ENCODE data around the gene KRTAP5-5.
A peak's percentile ranks its signal among the peaks of the same experiment; 100 is the strongest.
"Not testable (repeated sequence)": the region's sequence is repeated elsewhere in the genome, so short reads cannot be mapped to it uniquely, and the experiment has no call there.

KRTAP5-5 gene

DNA sequence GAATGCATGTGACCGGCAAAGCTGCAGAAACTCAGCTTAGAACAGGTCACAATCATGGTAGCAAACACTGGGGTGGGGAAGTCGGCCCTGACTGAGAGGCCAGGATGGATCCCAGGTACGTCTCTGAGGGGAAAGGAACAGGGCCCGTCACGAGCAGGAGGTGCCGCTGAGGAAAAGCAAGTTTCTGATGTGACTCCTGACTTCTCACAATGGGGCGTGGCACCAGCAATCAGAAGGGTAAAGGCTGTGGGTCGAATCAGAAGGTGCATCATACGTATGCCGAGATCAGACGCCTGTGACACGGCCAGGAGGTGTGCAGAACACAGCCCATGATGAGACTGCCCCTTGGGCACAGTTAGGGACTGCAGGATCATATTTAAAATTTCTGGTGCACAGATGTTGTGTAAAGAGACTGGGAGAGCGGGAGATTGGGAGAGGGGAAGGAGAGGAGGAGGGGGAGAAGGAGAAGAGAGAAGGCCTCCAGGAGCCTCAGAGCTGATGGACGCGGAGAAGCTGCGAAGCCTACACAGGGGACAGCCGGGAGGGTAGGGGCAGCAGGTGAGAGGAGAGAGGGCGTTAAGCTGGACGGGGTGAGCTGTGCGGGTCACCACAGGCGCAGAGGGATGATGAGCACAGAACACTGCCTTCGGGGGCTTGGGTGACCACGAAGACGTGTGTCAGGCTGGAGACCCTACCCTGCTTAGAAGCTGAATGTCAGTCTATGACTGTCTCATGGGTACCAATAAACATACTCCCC lies 30.7 kb downstream of the KRTAP5-5 start:
- no peak for DNase-seq

- not testable (repeated sequence) for DNase-seq
Measured at GRCh38 chr11:1661454-1662269, 32.1 kb downstream of the KRTAP5-5 start.

DNA sequence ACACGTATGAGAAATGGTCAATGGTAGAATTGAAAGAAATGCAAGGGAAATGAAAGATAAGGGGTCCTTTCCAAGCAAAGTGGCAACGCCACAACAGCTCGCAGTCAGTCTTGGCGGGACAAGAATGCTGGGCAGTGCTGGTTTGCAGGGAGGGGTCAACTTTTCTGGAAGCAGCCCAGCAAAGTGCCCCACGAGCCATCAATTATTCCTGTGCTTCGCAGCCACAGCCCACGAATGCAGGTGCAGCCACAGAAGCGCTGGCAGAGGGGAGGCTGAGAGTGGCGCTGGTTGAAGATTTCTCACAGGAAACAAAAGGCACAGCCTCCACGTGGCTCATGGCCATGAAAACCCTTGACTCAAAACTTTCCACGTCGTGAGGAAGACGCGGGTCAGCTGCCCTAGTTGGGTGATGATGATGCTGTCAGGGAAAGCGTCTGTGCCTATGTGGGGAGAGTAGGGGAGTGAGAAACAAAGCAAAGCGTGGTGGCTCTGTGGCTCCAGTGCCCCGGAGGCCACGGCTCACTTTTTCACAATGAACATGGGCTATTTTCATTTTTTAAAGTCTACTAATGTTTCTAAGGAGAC lies 33.2 kb downstream of the KRTAP5-5 start:
- not testable (repeated sequence) for DNase-seq

GRCh38 chr11:1665313-1665712 lies 35.7 kb downstream of the KRTAP5-5 start:
- DNase-seq, result no peak

DNA sequence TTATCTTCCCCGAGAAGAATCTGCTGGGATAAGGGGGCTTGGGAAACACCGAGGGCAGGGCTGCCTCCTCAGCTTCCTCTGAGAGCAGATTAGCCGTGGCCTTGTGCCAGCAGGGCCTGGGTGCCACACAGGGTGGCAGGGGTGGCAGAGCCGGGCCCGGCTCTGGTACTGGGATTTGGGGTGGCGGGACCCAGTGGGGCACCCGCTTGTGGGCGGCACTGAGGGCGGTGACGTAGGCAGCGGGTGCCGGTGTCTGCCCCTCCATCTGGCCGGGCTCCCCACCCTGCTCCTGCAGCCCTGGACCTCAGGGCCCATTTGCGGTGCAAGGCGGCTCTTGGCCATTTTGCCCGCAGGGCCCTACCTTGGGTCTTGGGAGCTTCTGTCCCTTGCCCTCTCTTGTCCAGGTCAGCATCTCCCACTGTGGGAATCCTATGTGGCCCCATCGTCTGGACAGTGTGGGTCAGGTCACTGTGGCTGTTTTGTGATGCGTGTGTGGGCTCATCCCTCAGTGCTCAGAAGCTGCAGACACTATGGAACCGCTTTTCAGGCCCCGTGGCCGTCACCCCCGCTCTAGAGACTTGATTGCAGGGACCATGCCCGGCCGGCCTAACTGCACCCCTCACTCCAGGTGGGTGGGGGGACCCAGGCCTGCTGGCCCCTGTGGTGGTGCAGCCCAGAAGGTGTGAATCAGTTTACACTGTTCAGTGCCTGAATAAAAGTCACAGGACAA lies 37.7 kb downstream of the KRTAP5-5 start:
- DNase-seq, result no peak

DNA sequence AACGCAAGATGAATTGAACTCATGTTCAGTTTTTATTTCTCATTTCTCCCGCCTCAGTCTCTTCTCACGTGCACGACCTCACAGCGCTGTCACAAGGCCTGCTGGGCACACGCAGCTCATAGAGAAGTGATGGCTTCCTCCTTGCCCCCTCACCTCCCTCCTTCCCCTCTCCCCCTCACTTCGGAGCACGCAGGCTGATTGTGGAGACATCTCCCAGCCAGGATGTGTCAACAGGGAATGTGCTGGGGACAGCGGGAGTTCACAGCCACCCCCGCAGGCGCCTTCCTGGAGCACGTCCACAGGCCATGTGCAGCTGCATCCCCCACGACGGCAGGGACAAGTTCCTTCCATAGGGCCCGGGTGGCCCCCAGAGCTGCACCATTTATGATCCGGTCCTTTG lies 38.3 kb downstream of the KRTAP5-5 start:
- DNase-seq, result peak; percentile 49

DNA sequence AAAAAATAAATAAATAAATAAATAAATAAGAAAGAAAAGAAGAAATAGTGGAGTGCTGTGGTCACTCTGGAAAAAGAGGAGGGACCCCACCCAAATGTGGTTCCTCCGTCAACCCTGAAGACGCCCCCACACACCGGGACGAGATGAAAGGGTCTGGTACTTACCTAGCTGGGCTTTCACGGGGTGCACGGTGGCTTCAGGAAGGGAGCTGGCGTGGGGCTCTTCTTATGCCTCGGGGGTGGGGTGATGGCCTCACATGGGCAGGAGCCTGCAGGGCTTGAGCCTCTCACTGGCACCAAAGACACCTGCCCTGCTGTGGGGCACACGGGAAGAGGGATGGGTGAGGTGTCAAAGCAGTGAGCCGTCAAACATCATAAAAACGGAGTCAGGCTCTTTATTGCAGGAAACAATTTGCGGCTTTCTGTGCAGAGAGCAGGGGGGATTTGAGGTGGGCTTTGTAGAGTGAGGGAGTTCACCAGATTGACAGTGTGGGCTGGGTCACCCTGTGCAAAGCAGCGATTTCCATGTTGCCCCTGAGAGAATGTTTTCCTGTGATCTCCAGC lies 39.4 kb downstream of the KRTAP5-5 start:
- DNase-seq, result no peak

GRCh38 chr11:1669546-1670218 lies 40.1 kb downstream of the KRTAP5-5 start:
- DNase-seq, result peak; percentile 81

GRCh38 chr11:1670457-1670856 lies 40.9 kb downstream of the KRTAP5-5 start:
- DNase-seq, result not testable (repeated sequence)

GRCh38 chr11:1670905-1671371 lies 41.4 kb downstream of the KRTAP5-5 start:
- DNase-seq, result no peak

DNA sequence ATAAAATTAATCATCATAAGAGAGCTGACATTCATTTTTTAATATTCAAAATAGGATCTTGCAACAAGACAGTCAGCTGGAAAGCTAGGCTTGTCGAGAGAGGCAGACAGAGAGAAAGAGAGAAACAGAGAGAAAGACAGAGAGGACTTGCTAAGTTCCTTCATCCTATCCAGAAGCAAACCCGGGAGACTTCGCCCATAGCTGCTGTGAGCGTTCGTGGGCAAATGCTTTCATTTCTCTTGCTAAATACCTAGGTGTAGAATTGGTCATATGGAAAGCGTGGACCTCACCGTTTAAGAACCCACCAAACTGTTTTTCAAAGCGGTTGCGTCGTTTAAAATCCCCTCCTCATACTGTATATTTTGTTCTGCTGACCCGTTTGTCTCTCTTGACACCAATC lies 42.1 kb downstream of the KRTAP5-5 start:
- DNase-seq, result no peak

DNA sequence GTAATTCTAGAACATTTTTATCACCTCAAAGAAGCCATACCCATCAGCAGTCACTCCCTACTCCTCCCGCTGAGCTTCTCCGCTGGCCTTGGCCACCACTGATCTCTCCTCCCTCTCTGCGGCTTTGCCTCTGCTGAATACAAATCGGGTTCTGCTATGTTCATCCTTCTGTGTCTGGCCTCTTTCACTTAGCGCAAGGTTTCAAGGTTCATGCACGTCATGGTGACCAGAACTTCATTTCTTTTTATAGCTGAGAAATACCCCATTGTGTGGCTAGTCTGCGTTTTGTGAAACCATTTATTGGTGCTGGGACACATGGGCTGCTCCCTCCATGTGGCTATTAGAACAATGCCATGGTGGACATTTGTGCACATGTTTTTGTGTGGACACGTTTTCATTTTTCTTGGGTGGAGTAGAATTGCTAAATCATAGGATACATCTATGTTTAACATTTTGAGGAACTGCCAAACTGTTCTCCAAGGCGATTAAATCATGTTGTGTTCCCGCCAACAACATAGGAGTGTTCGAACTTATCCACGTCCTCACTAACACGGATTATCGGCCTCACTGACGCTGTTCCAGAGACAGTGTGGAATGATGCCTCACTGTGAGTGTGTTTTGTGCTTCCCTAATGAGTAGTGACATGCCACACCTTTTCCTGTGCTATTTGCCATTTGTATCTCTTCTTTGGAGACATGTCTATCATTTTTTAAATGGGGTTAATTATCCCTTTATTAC lies 43.2 kb downstream of the KRTAP5-5 start:
- peak; percentile 46 for DNase-seq

- DNase-seq, result no peak
Measured at GRCh38 chr11:1673446-1674172, 44.0 kb downstream of the KRTAP5-5 start.

GRCh38 chr11:1674173-1675131 lies 44.9 kb downstream of the KRTAP5-5 start:
- peak; percentile 54 for DNase-seq

GRCh38 chr11:1675536-1676228 lies 46.1 kb downstream of the KRTAP5-5 start:
- DNase-seq, result no peak

- DNase-seq, result no peak
Measured at GRCh38 chr11:1676229-1676740, 46.7 kb downstream of the KRTAP5-5 start.

GRCh38 chr11:1679881-1680280 lies 50.3 kb downstream of the KRTAP5-5 start:
- DNase-seq, result no peak

Data from right forelimb (tissue), 1 donor.